Natural killer cell (primary cell): Measurements from ENCODE around the gene ATF6. TPM values are rescaled to one million over a fixed set of nuclear protein-coding genes. Genes with fewer than 3 reads are reported as not detected.

Experiments
- ATAC-seq, 3 donors: fragments of 150-1000 bp in 2 of 3; fragments of 200-7000 bp in 1 of 3; cut with Tn5 transposase; 1 replicate in 1 of 3; 2 replicates in 2 of 3; pipeline ENCODE4 v1.10.0; 2021; ENCODE audit warnings: mild to moderate bottlenecking in 2 of 3, moderate library complexity in 2 of 3
- DNase-seq, 2 donors: peaks; one replicate each; pipeline versions ENCODE4 v3.0.0 to v3.0.0-alpha.2; 2013 to 2021; ENCODE audit warnings: mixed read lengths in 1 of 2
- H3K27ac ChIP-seq: one replicate; pipeline ENCODE4 v1.5.1; 2013; ENCODE audit warnings: mild to moderate bottlenecking, low read length
- H3K27me3 ChIP-seq: one replicate; pipeline ENCODE4 v1.6.1; 2013; ENCODE audit warnings: low read length; ENCODE audit not compliant: control insufficient read depth, insufficient read depth
- H3K36me3 ChIP-seq: one replicate; pipeline ENCODE4 v1.6.1; 2013; ENCODE audit warnings: low read length; ENCODE audit not compliant: control insufficient read depth, insufficient read depth
- H3K4me1 ChIP-seq: one replicate; pipeline ENCODE4 v1.6.1; 2013; ENCODE audit warnings: low read length; ENCODE audit not compliant: control insufficient read depth, insufficient read depth
- H3K4me3 ChIP-seq: one replicate; pipeline ENCODE4 v1.5.1; 2013; ENCODE audit warnings: low read length
- H3K9me3 ChIP-seq: one replicate; pipeline ENCODE4 v1.6.1; 2013; ENCODE audit warnings: low read length; ENCODE audit not compliant: control insufficient read depth, insufficient read depth
- H3K27ac Mint-ChIP-seq, 2 donors: one replicate each; pipeline ENCODE4 v1.8.0; 2022; ENCODE audit warnings: mild to moderate bottlenecking in 2 of 2, mixed read lengths in 2 of 2, moderate library complexity in 1 of 2
- H3K27me3 Mint-ChIP-seq, 2 donors: one replicate each; pipeline ENCODE4 v1.8.0; 2022; ENCODE audit warnings: low read depth in 2 of 2, mixed read lengths in 2 of 2
- H3K36me3 Mint-ChIP-seq: one replicate; pipeline ENCODE4 v1.8.0; 2022; ENCODE audit warnings: mixed read lengths
- H3K4me1 Mint-ChIP-seq, 2 donors: one replicate each; pipeline ENCODE4 v1.8.0; 2022; ENCODE audit warnings: mixed read lengths in 2 of 2
- H3K4me3 Mint-ChIP-seq: one replicate; pipeline ENCODE4 v1.8.0; 2022; ENCODE audit warnings: mild to moderate bottlenecking, moderate library complexity, mixed read lengths
- H3K9me3 Mint-ChIP-seq, 2 donors: one replicate each; pipeline ENCODE4 v1.8.0; 2022; ENCODE audit warnings: mixed read lengths in 2 of 2
- CTCF ChIP-seq: fragments of 200-600 bp; IDR thresholded peaks from one replicate; pipeline ENCODE4 v1.8.0; 2022; ENCODE audit warnings: antibody characterized with exemption
- WGBS: methylation state at CpG from one replicate; pipeline ENCODE4 v1.1.7; 2013; ENCODE audit warnings: missing lambda C conversion rate; ENCODE audit not compliant: insufficient coverage; 5-methylcytosine and 5-hydroxymethylcytosine counted together
- intact Hi-C: fragments of 100-400 bp; cut with micrococcal nuclease; formaldehyde crosslinking; loops from one replicate; pipeline ENCODE4 v1.14.2; 2022
- total RNA-seq, 4 donors: library from RNA; stranded (reverse); fragments of 120-200 nt in 1 of 4; gene quantifications; one replicate each; pipeline versions ENCODE4 v1.2.3 to v1.2.4, GENCODE V29; 2013 to 2022

The ATF6 gene
- total RNA-seq, 3 donors from 2014 or later (not counting 1 experiment from before 2014, with no cell fraction given), result 16.8 to 25.0 (median 21.8) TPM

- no peaks in the 10 kb centered on the region for H3K9me3 Mint-ChIP-seq
- H3K27me3 Mint-ChIP-seq, result no peaks in the 10 kb centered on the region
- no peak for ATAC-seq
- H3K27ac Mint-ChIP-seq, result no peak overlapping the region
- 100% methylated on average over 1 of the region's 1 CpG for WGBS
- Histone ChIP-seq H3K27ac (no peak overlapping the region), H3K9me3 (no peaks in the 10 kb centered on the region), H3K36me3 (peaks cover 12% of the 10 kb centered on the region), H3K27me3 (no peaks in the 10 kb centered on the region), H3K4me1 (no peaks in the 10 kb centered on the region), H3K4me3 (no peak overlapping the region)
- H3K4me3 Mint-ChIP-seq, result no peak overlapping the region
- peaks cover 10% of the 10 kb centered on the region for H3K36me3 Mint-ChIP-seq
- H3K4me1 Mint-ChIP-seq, result peaks cover 3 to 8% of the 10 kb centered on the region in 2 donors
- TF ChIP-seq CTCF, result no peak
- DNase-seq, result no peak
- intact Hi-C loops, result no loop called here
Measured at GRCh38 chr1:161885003-161885402, 118.9 kb downstream of the ATF6 start.

GRCh38 chr1:161885759-161886158 is 119.6 kb downstream of the ATF6 start:
- no CpG with 5 or more reads among the region's 1 CpG for WGBS
- Mint-ChIP-seq H3K4me1 (peaks cover 5 to 10% of the 10 kb centered on the region in 2 donors), H3K9me3 (no peaks in the 10 kb centered on the region), H3K27ac (no peak overlapping the region), H3K27me3 (no peaks in the 10 kb centered on the region), H3K4me3 (no peak overlapping the region), H3K36me3 (peaks cover 12% of the 10 kb centered on the region)
- intact Hi-C loops, result no loop called here
- no peak for TF ChIP-seq CTCF
- DNase-seq (no peak), ATAC-seq (no peak)
- no peaks in the 10 kb centered on the region for H3K27me3 ChIP-seq
- H3K9me3 ChIP-seq, result no peaks in the 10 kb centered on the region
- H3K4me1 ChIP-seq, result no peaks in the 10 kb centered on the region
- H3K4me3 ChIP-seq, result no peak overlapping the region
- H3K27ac ChIP-seq, result no peak overlapping the region
- peaks cover 14% of the 10 kb centered on the region for H3K36me3 ChIP-seq

- Mint-ChIP-seq H3K9me3 (no peaks in the 10 kb centered on the region), H3K27me3 (no peaks in the 10 kb centered on the region), H3K27ac (no peak overlapping the region), H3K4me1 (peaks cover 5 to 10% of the 10 kb centered on the region in 2 donors), H3K36me3 (peaks cover 12% of the 10 kb centered on the region), H3K4me3 (no peak overlapping the region)
- Histone ChIP-seq H3K27me3 (no peaks in the 10 kb centered on the region), H3K27ac (no peak overlapping the region), H3K36me3 (peaks cover 17% of the 10 kb centered on the region), H3K4me1 (no peaks in the 10 kb centered on the region), H3K4me3 (no peak overlapping the region), H3K9me3 (no peaks in the 10 kb centered on the region)
- intact Hi-C loops, result no loop called here
- TF ChIP-seq CTCF, result no peak
- ATAC-seq (no peak), DNase-seq (no peak)
- 96% methylated on average over 5 of the region's 5 CpGs for WGBS
Measured at GRCh38 chr1:161886589-161886988, 120.5 kb downstream of the ATF6 start.

- Histone ChIP-seq H3K36me3 (peaks cover 17% of the 10 kb centered on the region), H3K9me3 (no peaks in the 10 kb centered on the region), H3K27ac (no peak overlapping the region), H3K4me3 (no peak overlapping the region), H3K4me1 (no peaks in the 10 kb centered on the region), H3K27me3 (no peaks in the 10 kb centered on the region)
- no peak overlapping the region for H3K4me3 Mint-ChIP-seq
- peaks cover 5 to 10% of the 10 kb centered on the region in 2 donors for H3K4me1 Mint-ChIP-seq
- peaks cover 12% of the 10 kb centered on the region for H3K36me3 Mint-ChIP-seq
- intact Hi-C loops, result no loop called here
- H3K9me3 Mint-ChIP-seq, result no peaks in the 10 kb centered on the region
- DNase-seq, result no peak
- TF ChIP-seq CTCF, result no peak
- no peak overlapping the region for H3K27ac Mint-ChIP-seq
- ATAC-seq, result no peak
- WGBS, result 100% methylated on average over 1 of the region's 3 CpGs
- H3K27me3 Mint-ChIP-seq, result no peaks in the 10 kb centered on the region
Measured at GRCh38 chr1:161887730-161888287, 121.7 kb downstream of the ATF6 start.
